ENCODE data around the gene PSMD5. TPM values are rescaled to one million over a fixed set of nuclear protein-coding genes. Genes with fewer than 3 reads are reported as not detected.

Gene PSMD5
- total RNA-seq, 1 experiment from 2014 or later: 20.4 TPM

Other genes starting within 250 kb of the PSMD5 start
- gene MEGF9, start 128.5 kb downstream of the PSMD5 start, total RNA-seq (2014; rRNA removed; shearing (Covaris generic); ENCODE audit: low replicate concordance): 2.7 and 4.1 TPM in 2 replicates
- 17.2 and 27.3 TPM in 2 replicates for gene FBXW2, start 49.5 kb downstream of the PSMD5 start, total RNA-seq (2014; rRNA removed; shearing (Covaris generic); ENCODE audit: low replicate concordance)
- 51.5 and 76.6 TPM in 2 replicates for gene PHF19, start 34.3 kb upstream of the PSMD5 start, total RNA-seq (2014; rRNA removed; shearing (Covaris generic); ENCODE audit: low replicate concordance)
- gene TRAF1, start 83.9 kb upstream of the PSMD5 start, total RNA-seq (2014; rRNA removed; shearing (Covaris generic); ENCODE audit: low replicate concordance): 0.67 and 0.79 TPM in 2 replicates
- gene C5, start 207.4 kb upstream of the PSMD5 start, total RNA-seq (2014; rRNA removed; shearing (Covaris generic); ENCODE audit: low replicate concordance): 2.4 and 2.7 TPM in 2 replicates
- 0.72 and 2.5 TPM in 2 replicates for gene CNTRL, start 232.0 kb upstream of the PSMD5 start, total RNA-seq (2014; rRNA removed; shearing (Covaris generic); ENCODE audit: low replicate concordance)

Measured in MG63 (cell line).